GM12891 (cell line): ENCODE measurements around the gene HDAC4.

Experiments
- POLR2A ChIP-seq: IDR thresholded peaks from 2 replicates; pipeline ENCODE4 v1.6.1; 2011; ENCODE audit warnings: low read depth, low read length, control low read depth
- POLR2AphosphoS5 ChIP-seq: IDR thresholded peaks from 2 replicates; pipeline ENCODE4 v1.6.1; 2011; ENCODE audit warnings: low read depth, low read length, control low read depth
- POU2F2 ChIP-seq: IDR thresholded peaks from 2 replicates; pipeline ENCODE4 v1.6.1; 2011; ENCODE audit warnings: low read depth, mild to moderate bottlenecking, control low read depth, low read length, moderate library complexity
- SPI1 ChIP-seq: IDR thresholded peaks from 2 replicates; pipeline ENCODE4 v1.6.1; 2011; ENCODE audit warnings: low read depth, low read length, control low read depth
- TAF1 ChIP-seq: IDR thresholded peaks from 2 replicates; pipeline ENCODE4 v1.6.1; 2011; ENCODE audit warnings: low read depth, low read length, control low read depth

GRCh38 chr2:239431536-239431935 lies 30.7 kb upstream of the HDAC4 start:
- TF ChIP-seq POLR2AphosphoS5 (no peak), POLR2A (no peak), TAF1 (no peak), POU2F2 (no peak), SPI1 (no peak)
